ENCODE results near the gene HIRA. TPM values are rescaled to one million over a fixed set of nuclear protein-coding genes. Genes with fewer than 3 reads are reported as not detected.
A peak's percentile ranks its signal among the peaks of the same experiment; 100 is the strongest.

The HIRA gene
- total and polyA plus RNA-seq, 9 of the 15 experiments (the other 6 are each of a cell fraction or from before 2014, with no cell fraction given), result 0.96 to 132 (median 58.4) TPM

DNA sequence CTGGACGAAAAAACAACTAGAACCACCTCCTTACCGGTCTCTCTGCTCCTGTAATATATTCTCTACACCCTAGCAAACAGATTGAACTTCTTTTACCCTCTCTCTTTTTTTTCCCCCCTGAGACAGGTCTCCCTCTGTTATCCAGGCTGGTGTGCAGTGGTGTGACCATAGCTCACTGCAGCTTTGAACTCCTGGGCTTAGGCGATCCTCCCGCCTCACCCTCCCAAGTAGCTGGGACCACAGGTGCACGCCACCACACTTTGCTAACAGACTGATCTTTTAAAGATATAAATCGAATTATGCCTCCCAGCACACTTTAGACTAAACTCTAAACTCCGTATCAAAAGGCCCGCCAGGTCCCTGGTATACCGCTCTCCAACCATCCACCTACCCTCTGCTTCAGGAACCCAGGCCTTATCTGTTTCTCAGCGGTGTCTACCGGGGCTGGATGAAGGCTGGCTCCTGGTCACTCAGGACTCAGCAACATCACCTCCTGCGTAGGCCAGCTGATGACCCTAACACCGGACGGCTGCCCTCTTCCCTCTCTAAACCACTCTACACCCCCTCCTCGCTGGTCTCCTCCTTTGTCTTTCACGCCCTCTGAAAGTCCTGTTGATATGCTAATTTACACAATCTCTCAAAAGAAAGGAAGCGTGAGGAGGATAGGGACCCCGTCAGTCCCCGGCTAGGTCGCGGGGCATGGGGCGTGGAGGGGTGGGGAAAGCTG is 15.2 kb upstream of the HIRA start (continued):
- TF ChIP-seq CAMTA2 (CRISPR knock-in tag; conservative IDR thresholded peaks at IDR 0.05), result no peak
- no peak for TF ChIP-seq SMAD4 (CRISPR knock-in tag; conservative IDR thresholded peaks at IDR 0.05)
- peak; percentile 38 for TF ChIP-seq TEAD4 (IDR thresholded peaks at IDR 0.05; ENCODE audit: low read length)
- TF ChIP-seq TEAD4 (CRISPR knock-in tag; IDR thresholded peaks at IDR 0.05; ENCODE audit: borderline replicate concordance), result no peak
- TF ChIP-seq, protein P1, sequence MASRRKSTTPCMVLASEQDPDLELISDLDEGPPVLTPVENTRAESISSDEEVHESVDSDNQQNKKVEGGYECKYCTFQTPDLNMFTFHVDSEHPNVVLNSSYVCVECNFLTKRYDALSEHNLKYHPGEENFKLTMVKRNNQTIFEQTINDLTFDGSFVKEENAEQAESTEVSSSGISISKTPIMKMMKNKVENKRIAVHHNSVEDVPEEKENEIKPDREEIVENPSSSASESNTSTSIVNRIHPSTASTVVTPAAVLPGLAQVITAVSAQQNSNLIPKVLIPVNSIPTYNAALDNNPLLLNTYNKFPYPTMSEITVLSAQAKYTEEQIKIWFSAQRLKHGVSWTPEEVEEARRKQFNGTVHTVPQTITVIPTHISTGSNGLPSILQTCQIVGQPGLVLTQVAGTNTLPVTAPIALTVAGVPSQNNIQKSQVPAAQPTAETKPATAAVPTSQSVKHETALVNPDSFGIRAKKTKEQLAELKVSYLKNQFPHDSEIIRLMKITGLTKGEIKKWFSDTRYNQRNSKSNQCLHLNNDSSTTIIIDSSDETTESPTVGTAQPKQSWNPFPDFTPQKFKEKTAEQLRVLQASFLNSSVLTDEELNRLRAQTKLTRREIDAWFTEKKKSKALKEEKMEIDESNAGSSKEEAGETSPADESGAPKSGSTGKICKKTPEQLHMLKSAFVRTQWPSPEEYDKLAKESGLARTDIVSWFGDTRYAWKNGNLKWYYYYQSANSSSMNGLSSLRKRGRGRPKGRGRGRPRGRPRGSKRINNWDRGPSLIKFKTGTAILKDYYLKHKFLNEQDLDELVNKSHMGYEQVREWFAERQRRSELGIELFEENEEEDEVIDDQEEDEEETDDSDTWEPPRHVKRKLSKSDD (conservative IDR thresholded peaks at IDR 0.05; ENCODE audit: low read length), result no peak
- TF ChIP-seq THRAP3 (IDR thresholded peaks at IDR 0.05; ENCODE audit: borderline replicate concordance), result 0 out of 2 replicates have a peak, but pooled peaks have one; percentile 86
- TF ChIP-seq, protein P2, sequence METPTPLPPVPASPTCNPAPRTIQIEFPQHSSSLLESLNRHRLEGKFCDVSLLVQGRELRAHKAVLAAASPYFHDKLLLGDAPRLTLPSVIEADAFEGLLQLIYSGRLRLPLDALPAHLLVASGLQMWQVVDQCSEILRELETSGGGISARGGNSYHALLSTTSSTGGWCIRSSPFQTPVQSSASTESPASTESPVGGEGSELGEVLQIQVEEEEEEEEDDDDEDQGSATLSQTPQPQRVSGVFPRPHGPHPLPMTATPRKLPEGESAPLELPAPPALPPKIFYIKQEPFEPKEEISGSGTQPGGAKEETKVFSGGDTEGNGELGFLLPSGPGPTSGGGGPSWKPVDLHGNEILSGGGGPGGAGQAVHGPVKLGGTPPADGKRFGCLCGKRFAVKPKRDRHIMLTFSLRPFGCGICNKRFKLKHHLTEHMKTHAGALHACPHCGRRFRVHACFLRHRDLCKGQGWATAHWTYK (CRISPR knock-in tag; IDR thresholded peaks at IDR 0.05), result 0 out of 2 replicates have a peak, but pooled peaks have one; percentile 12
- TF ChIP-seq POLR3G (IDR thresholded peaks at IDR 0.05; ENCODE audit: extremely low read depth, insufficient read length, insufficient replicate concordance), result no peak
- TF ChIP-seq GATA2 (CRISPR knock-in tag; IDR thresholded peaks at IDR 0.05), result no peak
- TF ChIP-seq CREBBP (IDR thresholded peaks at IDR 0.05; ENCODE audit: low read depth, low read length), result no peak
- no peak for TF ChIP-seq ZFPM2 (CRISPR knock-in tag; IDR thresholded peaks at IDR 0.05)
- TF ChIP-seq STAT5A (IDR thresholded peaks at IDR 0.05; ENCODE audit: borderline replicate concordance, low read length), result no peak
- peak; percentile 74; the same call in 1 of the 2 replicates for TF ChIP-seq NBN (IDR thresholded peaks at IDR 0.05; ENCODE audit: low read depth)
- TF ChIP-seq HMBOX1 (IDR thresholded peaks at IDR 0.05), result no peak; the same call in 1 of the 2 replicates
- TF ChIP-seq, protein P3, sequence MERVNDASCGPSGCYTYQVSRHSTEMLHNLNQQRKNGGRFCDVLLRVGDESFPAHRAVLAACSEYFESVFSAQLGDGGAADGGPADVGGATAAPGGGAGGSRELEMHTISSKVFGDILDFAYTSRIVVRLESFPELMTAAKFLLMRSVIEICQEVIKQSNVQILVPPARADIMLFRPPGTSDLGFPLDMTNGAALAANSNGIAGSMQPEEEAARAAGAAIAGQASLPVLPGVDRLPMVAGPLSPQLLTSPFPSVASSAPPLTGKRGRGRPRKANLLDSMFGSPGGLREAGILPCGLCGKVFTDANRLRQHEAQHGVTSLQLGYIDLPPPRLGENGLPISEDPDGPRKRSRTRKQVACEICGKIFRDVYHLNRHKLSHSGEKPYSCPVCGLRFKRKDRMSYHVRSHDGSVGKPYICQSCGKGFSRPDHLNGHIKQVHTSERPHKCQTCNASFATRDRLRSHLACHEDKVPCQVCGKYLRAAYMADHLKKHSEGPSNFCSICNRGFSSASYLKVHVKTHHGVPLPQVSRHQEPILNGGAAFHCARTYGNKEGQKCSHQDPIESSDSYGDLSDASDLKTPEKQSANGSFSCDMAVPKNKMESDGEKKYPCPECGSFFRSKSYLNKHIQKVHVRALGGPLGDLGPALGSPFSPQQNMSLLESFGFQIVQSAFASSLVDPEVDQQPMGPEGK (CRISPR knock-in tag; IDR thresholded peaks at IDR 0.05; ENCODE audit: borderline replicate concordance), result no peak
- TF ChIP-seq ZNF253 (CRISPR knock-in tag; conservative IDR thresholded peaks at IDR 0.05), result no peak
- 0 out of 2 replicates have a peak, but pooled peaks have one; percentile 11 for TF ChIP-seq ZBED1 (IDR thresholded peaks at IDR 0.05)
- TF ChIP-seq HDAC1 (IDR thresholded peaks at IDR 0.05), result peak in 1 of 2 experiments; percentile 87; a peak in 1 of 4 replicates
- TF ChIP-seq MTA3 (IDR thresholded peaks at IDR 0.05; ENCODE audit: borderline replicate concordance), result no peak
- TF ChIP-seq HNRNPLL (IDR thresholded peaks at IDR 0.05; ENCODE audit: low read depth, low read length, poor library complexity, severe bottlenecking), result no peak
- TF ChIP-seq ZNF77 (CRISPR knock-in tag; IDR thresholded peaks at IDR 0.05), result no peak
- TF ChIP-seq MCM7 (IDR thresholded peaks at IDR 0.05), result no peak
- no peak for TF ChIP-seq ZBTB1 (CRISPR knock-in tag; IDR thresholded peaks at IDR 0.05; ENCODE audit: borderline replicate concordance, low read depth)
